GM08714 (cell line): ENCODE data around the gene DNAJB1.
A peak's percentile ranks its signal among the peaks of the same experiment; 100 is the strongest.
"Not testable (repeated sequence)": the region's sequence is repeated elsewhere in the genome, so short reads cannot be mapped to it uniquely, and the experiment has no call there.

Experiments used
- H3K4me3 ChIP-seq: fragments of 200-500 bp; sonication (Bioruptor generic); 2 replicates; pipeline ENCODE4 v1.5.1; 2014; ENCODE audit warnings: mild to moderate bottlenecking, low read length, inconsistent platforms
- ZNF274 ChIP-seq: IDR thresholded peaks from 2 replicates; pipeline ENCODE4 v1.6.1; 2012; ENCODE audit warnings: mild to moderate bottlenecking, low read depth, low read length

The DNAJB1 gene

GRCh38 chr19:14544047-14544446 lies 25.9 kb upstream of the DNAJB1 start:
- no peak for TF ChIP-seq ZNF274
- no peak overlapping the region for H3K4me3 ChIP-seq

GRCh38 chr19:14542711-14543328 lies 24.6 kb upstream of the DNAJB1 start:
- TF ChIP-seq ZNF274: no peak
- H3K4me3 ChIP-seq: no peak overlapping the region

GRCh38 chr19:14541979-14542378 lies 23.8 kb upstream of the DNAJB1 start:
- H3K4me3 ChIP-seq: not testable (repeated sequence)

- H3K4me3 ChIP-seq: no peak overlapping the region
- no peak for TF ChIP-seq ZNF274
Observed at GRCh38 chr19:14540741-14541525, 22.7 kb upstream of the DNAJB1 start.

- TF ChIP-seq ZNF274: no peak
Observed at GRCh38 chr19:14536926-14537692, 18.9 kb upstream of the DNAJB1 start.

GRCh38 chr19:14533450-14533849 lies 15.3 kb upstream of the DNAJB1 start:
- H3K4me3 ChIP-seq: no peak overlapping the region
- TF ChIP-seq ZNF274: no peak

More at GRCh38 chr19:14536926-14537692, 18.9 kb upstream of the DNAJB1 start:
- H3K4me3 ChIP-seq: no peak overlapping the region

GRCh38 chr19:14530506-14530905 lies 12.3 kb upstream of the DNAJB1 start:
- H3K4me3 ChIP-seq: no peak overlapping the region; the same call in 1 of the 2 replicates
- TF ChIP-seq ZNF274: no peak

GRCh38 chr19:14530005-14530348 lies 11.8 kb upstream of the DNAJB1 start:
- peak overlapping the region; percentile 78 for H3K4me3 ChIP-seq
- TF ChIP-seq ZNF274: no peak

GRCh38 chr19:14529254-14530004 lies 11.2 kb upstream of the DNAJB1 start, which contains the start of gene TECR:
Gene TECR, plus strand, starts transcription at chr19:14529594. Its CDS starts 103 bp downstream, at chr19:14529697.
- H3K4me3 ChIP-seq: peak within 1 kb of the TSS; percentile 79
- TF ChIP-seq ZNF274: no peak

- no peak for TF ChIP-seq ZNF274
- H3K4me3 ChIP-seq: peak overlapping the region; percentile 79; the same call in 1 of the 2 replicates
Observed at GRCh38 chr19:14528419-14529253, 10.4 kb upstream of the DNAJB1 start.

- H3K4me3 ChIP-seq: no peak overlapping the region
- TF ChIP-seq ZNF274: no peak
Observed at GRCh38 chr19:14526423-14526822, 8.2 kb upstream of the DNAJB1 start.

GRCh38 chr19:14525729-14526128 lies 7.5 kb upstream of the DNAJB1 start:
- no peak for TF ChIP-seq ZNF274
- H3K4me3 ChIP-seq: no peak overlapping the region

GRCh38 chr19:14520543-14520942 lies 2.3 kb upstream of the DNAJB1 start:
- H3K4me3 ChIP-seq: no peak overlapping the region
- no peak for TF ChIP-seq ZNF274
